ENCODE results near the gene ABCB10.
"Not testable (repeated sequence)": the region's sequence is repeated elsewhere in the genome, so short reads cannot be mapped to it uniquely, and the experiment has no call there.

ABCB10 gene

GRCh38 chr1:229479660-229480399 lies 78.7 kb downstream of the ABCB10 start:
- no peak for TF ChIP-seq CTCF (IDR thresholded peaks at IDR 0.05; ENCODE audit: borderline replicate concordance, control extremely low read depth, extremely low read depth, insufficient read depth, missing control alignments)
- peak; percentile 55 for DNase-seq (ENCODE audit: low spot score)
- in situ Hi-C loops (cut with MboI; ENCODE audit: low sequenced_read_pairs, unreplicated experiment): loop anchor here (10.0 kb wide), 1 partner anchor 215 kb away; no protein-coding TSS in a partner anchor

- DNase-seq (ENCODE audit: low spot score): peak; percentile 36
- in situ Hi-C loops (cut with MboI; ENCODE audit: low sequenced_read_pairs, unreplicated experiment): no loop called here
Observed at GRCh38 chr1:229478852-229479251, 79.7 kb downstream of the ABCB10 start.

GRCh38 chr1:229475859-229476258 lies 82.6 kb downstream of the ABCB10 start:
- DNase-seq (ENCODE audit: low spot score); in situ Hi-C loops (cut with MboI; ENCODE audit: low sequenced_read_pairs, unreplicated experiment): not testable (repeated sequence)

More at GRCh38 chr1:229478852-229479251, 79.7 kb downstream of the ABCB10 start:
- TF ChIP-seq CTCF (IDR thresholded peaks at IDR 0.05; ENCODE audit: borderline replicate concordance, control extremely low read depth, extremely low read depth, insufficient read depth, missing control alignments): no peak

GRCh38 chr1:229474509-229474908 lies 84.0 kb downstream of the ABCB10 start:
- DNase-seq (ENCODE audit: low spot score): no peak
- in situ Hi-C loops (cut with MboI; ENCODE audit: low sequenced_read_pairs, unreplicated experiment): no loop called here
- no peak for TF ChIP-seq CTCF (IDR thresholded peaks at IDR 0.05; ENCODE audit: borderline replicate concordance, control extremely low read depth, extremely low read depth, insufficient read depth, missing control alignments)

- in situ Hi-C loops (cut with MboI; ENCODE audit: low sequenced_read_pairs, unreplicated experiment): no loop called here
- no peak for TF ChIP-seq CTCF (IDR thresholded peaks at IDR 0.05; ENCODE audit: borderline replicate concordance, control extremely low read depth, extremely low read depth, insufficient read depth, missing control alignments)
Observed at GRCh38 chr1:229471175-229471574, 87.3 kb downstream of the ABCB10 start.

GRCh38 chr1:229470406-229471043 lies 88.0 kb downstream of the ABCB10 start:
- in situ Hi-C loops (cut with MboI; ENCODE audit: low sequenced_read_pairs, unreplicated experiment): no loop called here
- TF ChIP-seq CTCF (IDR thresholded peaks at IDR 0.05; ENCODE audit: borderline replicate concordance, control extremely low read depth, extremely low read depth, insufficient read depth, missing control alignments): no peak
- DNase-seq (ENCODE audit: low spot score): no peak

More at GRCh38 chr1:229471175-229471574, 87.3 kb downstream of the ABCB10 start:
- no peak for DNase-seq (ENCODE audit: low spot score)

- in situ Hi-C loops (cut with MboI; ENCODE audit: low sequenced_read_pairs, unreplicated experiment): no loop called here
- no peak for TF ChIP-seq CTCF (IDR thresholded peaks at IDR 0.05; ENCODE audit: borderline replicate concordance, control extremely low read depth, extremely low read depth, insufficient read depth, missing control alignments)
- DNase-seq (ENCODE audit: low spot score): no peak
Observed at GRCh38 chr1:229466887-229467286, 91.6 kb downstream of the ABCB10 start.

Data from GM13976 (cell line).